HG03520 (cell line): ENCODE measurements around the gene HMBS.
A peak's percentile ranks its signal among the peaks of the same experiment; 100 is the strongest.

ENCODE experiments used
- ATAC-seq: cut with Tn5 transposase; IDR thresholded peaks from one replicate; pipeline ENCODE4 v1.9.1; 2021; ENCODE audit warnings: mild to moderate bottlenecking, moderate library complexity; ENCODE audit not compliant: unreplicated experiment

The HMBS gene

GRCh38 chr11:119067371-119068222 is 17.1 kb upstream of the HMBS start, which contains the start of gene VPS11:
Gene VPS11, plus strand, starts transcription at chr11:119067818. Its CDS starts 6 bp downstream, at chr11:119067824.
- peak; percentile 83 for ATAC-seq

- ATAC-seq: no peak
These were observed 6.8 kb upstream of the HMBS start for GRCh38 chr11:119077839-119078238.

- no peak for ATAC-seq
These were observed 5.8 kb upstream of the HMBS start for GRCh38 chr11:119078675-119079420.

GRCh38 chr11:119081682-119082260 is 2.9 kb upstream of the HMBS start:
- ATAC-seq: no peak

- peak; percentile 10 for ATAC-seq
These were observed 761 bp downstream of the HMBS start for GRCh38 chr11:119085437-119085847.

- no peak for ATAC-seq
These were observed 2.4 kb downstream of the HMBS start for GRCh38 chr11:119087123-119087522.

GRCh38 chr11:119087747-119088241 is 3.1 kb downstream of the HMBS start:
- ATAC-seq: no peak

GRCh38 chr11:119088406-119088805 is 3.7 kb downstream of the HMBS start:
- no peak for ATAC-seq

- ATAC-seq: no peak
These were observed 4.6 kb downstream of the HMBS start for GRCh38 chr11:119089319-119089718.

GRCh38 chr11:119091178-119091577 is 6.5 kb downstream of the HMBS start:
- no peak for ATAC-seq

- no peak for ATAC-seq
These were observed 7.5 kb downstream of the HMBS start for GRCh38 chr11:119091966-119092879.

- ATAC-seq: no peak
These were observed 8.5 kb downstream of the HMBS start for GRCh38 chr11:119092880-119093842.

GRCh38 chr11:119093942-119094815 is 9.5 kb downstream of the HMBS start:
- ATAC-seq: peak; percentile 4

- ATAC-seq: peak; percentile 23
These were observed 10.1 kb downstream of the HMBS start for GRCh38 chr11:119094816-119095065.

- ATAC-seq: peak; percentile 87
These were observed 10.6 kb downstream of the HMBS start for GRCh38 chr11:119095066-119095880.

- ATAC-seq: no peak
These were observed 15.0 kb downstream of the HMBS start for GRCh38 chr11:119099711-119100110.

- no peak for ATAC-seq
These were observed 15.7 kb downstream of the HMBS start for GRCh38 chr11:119100246-119100970.
